Liver (tissue), 3 donors: ENCODE data around the gene PIK3R3.

ENCODE experiments used
- EGR1 ChIP-seq, 2 donors: IDR thresholded peaks; 2 replicates each; pipeline ENCODE4 v1.6.1; 2016 to 2018; ENCODE audit warnings: antibody characterized with exemption in 2 of 2, low read depth in 2 of 2
- FOXA1 ChIP-seq: IDR thresholded peaks from 2 replicates; pipeline ENCODE4 v1.6.1; 2016; ENCODE audit warnings: antibody characterized with exemption
- FOXA2 ChIP-seq: IDR thresholded peaks from 2 replicates; pipeline ENCODE4 v1.6.1; 2016; ENCODE audit warnings: antibody characterized with exemption
- GABPA ChIP-seq, 2 donors: IDR thresholded peaks in 1 of 2; conservative IDR thresholded peaks in 1 of 2; 2 replicates each; pipeline ENCODE4 v1.6.1; 2016; ENCODE audit warnings: antibody characterized with exemption in 2 of 2, mild to moderate bottlenecking in 1 of 2, moderate library complexity in 1 of 2
- NR2F2 ChIP-seq: IDR thresholded peaks from 2 replicates; pipeline ENCODE4 v1.6.1; 2016; ENCODE audit warnings: antibody characterized with exemption
- RAD21 ChIP-seq, 2 donors: IDR thresholded peaks; 2 replicates each; pipeline ENCODE4 v1.6.1; 2016; ENCODE audit warnings: antibody characterized with exemption in 2 of 2, mild to moderate bottlenecking in 2 of 2
- RXRA ChIP-seq, 2 donors: IDR thresholded peaks; 2 replicates each; pipeline ENCODE4 v1.6.1; 2017 to 2018; ENCODE audit warnings: antibody characterized with exemption in 2 of 2, mild to moderate bottlenecking in 1 of 2
- TAF1 ChIP-seq: conservative IDR thresholded peaks from 2 replicates; pipeline ENCODE4 v1.6.1; 2016; ENCODE audit warnings: antibody characterized with exemption, mild to moderate bottlenecking
- YY1 ChIP-seq: IDR thresholded peaks from 2 replicates; pipeline ENCODE4 v1.6.1; 2016; ENCODE audit warnings: antibody characterized with exemption, mild to moderate bottlenecking
- TF ChIP-seq, protein P1 (sequence below): fragments of 150-350 bp; IDR thresholded peaks from 2 replicates; pipeline ENCODE4 v1.5.1; 2017; ENCODE audit warnings: improper control_type of control experiment, low read depth, low read length; ENCODE audit not compliant: missing input control
- TF ChIP-seq, protein P2 (sequence below): IDR thresholded peaks from 2 replicates; pipeline ENCODE4 v1.6.1; 2016; ENCODE audit warnings: antibody characterized with exemption, mild to moderate bottlenecking
- TF ChIP-seq, protein P3 (sequence below): IDR thresholded peaks from 2 replicates; pipeline ENCODE4 v1.6.1; 2016; ENCODE audit warnings: antibody characterized with exemption
- TF ChIP-seq, protein P4 (sequence below): IDR thresholded peaks from 2 replicates; pipeline ENCODE4 v1.6.1; 2016; ENCODE audit warnings: antibody characterized with exemption
- donor health status: healthy.
- donor health status: healthy.

DNA sequence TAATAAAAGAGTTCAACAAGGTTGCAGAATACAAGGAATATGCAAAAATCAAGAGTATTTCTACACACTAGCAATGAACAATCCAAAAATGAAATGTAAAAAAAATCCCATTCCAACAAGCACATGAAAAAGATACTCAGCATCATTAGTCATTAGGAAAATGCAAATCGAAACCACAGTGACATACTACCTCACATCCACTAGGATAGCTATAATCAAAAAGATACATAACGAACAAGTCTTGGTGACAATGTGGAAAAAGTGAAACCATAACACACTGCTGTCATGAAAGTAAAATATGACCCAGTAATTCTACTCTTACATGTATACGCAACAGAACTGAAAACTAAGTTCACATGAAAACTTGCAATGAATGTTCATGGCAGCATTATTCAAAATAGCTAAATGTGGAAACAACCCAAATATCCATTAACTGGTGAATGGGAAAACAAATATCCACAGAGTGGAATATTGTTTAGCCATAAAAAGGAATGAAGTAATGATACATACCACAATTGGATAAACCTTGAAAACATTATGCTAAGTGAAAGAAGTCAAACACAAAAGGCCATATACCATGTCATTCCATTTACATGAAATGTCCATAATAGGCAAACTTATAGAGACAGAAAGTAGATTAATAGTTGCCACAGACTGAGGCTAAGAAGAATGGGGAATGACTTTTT is 34.3 kb downstream of the PIK3R3 start:
- TF ChIP-seq, protein P1, sequence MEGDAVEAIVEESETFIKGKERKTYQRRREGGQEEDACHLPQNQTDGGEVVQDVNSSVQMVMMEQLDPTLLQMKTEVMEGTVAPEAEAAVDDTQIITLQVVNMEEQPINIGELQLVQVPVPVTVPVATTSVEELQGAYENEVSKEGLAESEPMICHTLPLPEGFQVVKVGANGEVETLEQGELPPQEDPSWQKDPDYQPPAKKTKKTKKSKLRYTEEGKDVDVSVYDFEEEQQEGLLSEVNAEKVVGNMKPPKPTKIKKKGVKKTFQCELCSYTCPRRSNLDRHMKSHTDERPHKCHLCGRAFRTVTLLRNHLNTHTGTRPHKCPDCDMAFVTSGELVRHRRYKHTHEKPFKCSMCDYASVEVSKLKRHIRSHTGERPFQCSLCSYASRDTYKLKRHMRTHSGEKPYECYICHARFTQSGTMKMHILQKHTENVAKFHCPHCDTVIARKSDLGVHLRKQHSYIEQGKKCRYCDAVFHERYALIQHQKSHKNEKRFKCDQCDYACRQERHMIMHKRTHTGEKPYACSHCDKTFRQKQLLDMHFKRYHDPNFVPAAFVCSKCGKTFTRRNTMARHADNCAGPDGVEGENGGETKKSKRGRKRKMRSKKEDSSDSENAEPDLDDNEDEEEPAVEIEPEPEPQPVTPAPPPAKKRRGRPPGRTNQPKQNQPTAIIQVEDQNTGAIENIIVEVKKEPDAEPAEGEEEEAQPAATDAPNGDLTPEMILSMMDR, result no peak
- TF ChIP-seq TAF1 (no peak), NR2F2 (no peak), FOXA2 (no peak), EGR1 (IDR thresholded peaks at IDR 0.05; ENCODE audit: low read depth in 2 of 2) (no peak), FOXA1 (no peak), RAD21 (IDR thresholded peaks at IDR 0.05) (no peak), YY1 (no peak), GABPA (IDR thresholded peaks at IDR 0.05 in 1 of 2, conservative IDR thresholded peaks at IDR 0.05 in 1 of 2) (no peak), RXRA (IDR thresholded peaks at IDR 0.05) (no peak)
- TF ChIP-seq, protein P2, sequence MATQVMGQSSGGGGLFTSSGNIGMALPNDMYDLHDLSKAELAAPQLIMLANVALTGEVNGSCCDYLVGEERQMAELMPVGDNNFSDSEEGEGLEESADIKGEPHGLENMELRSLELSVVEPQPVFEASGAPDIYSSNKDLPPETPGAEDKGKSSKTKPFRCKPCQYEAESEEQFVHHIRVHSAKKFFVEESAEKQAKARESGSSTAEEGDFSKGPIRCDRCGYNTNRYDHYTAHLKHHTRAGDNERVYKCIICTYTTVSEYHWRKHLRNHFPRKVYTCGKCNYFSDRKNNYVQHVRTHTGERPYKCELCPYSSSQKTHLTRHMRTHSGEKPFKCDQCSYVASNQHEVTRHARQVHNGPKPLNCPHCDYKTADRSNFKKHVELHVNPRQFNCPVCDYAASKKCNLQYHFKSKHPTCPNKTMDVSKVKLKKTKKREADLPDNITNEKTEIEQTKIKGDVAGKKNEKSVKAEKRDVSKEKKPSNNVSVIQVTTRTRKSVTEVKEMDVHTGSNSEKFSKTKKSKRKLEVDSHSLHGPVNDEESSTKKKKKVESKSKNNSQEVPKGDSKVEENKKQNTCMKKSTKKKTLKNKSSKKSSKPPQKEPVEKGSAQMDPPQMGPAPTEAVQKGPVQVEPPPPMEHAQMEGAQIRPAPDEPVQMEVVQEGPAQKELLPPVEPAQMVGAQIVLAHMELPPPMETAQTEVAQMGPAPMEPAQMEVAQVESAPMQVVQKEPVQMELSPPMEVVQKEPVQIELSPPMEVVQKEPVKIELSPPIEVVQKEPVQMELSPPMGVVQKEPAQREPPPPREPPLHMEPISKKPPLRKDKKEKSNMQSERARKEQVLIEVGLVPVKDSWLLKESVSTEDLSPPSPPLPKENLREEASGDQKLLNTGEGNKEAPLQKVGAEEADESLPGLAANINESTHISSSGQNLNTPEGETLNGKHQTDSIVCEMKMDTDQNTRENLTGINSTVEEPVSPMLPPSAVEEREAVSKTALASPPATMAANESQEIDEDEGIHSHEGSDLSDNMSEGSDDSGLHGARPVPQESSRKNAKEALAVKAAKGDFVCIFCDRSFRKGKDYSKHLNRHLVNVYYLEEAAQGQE, result no peak
- TF ChIP-seq, protein P3, sequence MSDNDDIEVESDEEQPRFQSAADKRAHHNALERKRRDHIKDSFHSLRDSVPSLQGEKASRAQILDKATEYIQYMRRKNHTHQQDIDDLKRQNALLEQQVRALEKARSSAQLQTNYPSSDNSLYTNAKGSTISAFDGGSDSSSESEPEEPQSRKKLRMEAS, result no peak
- TF ChIP-seq, protein P4, sequence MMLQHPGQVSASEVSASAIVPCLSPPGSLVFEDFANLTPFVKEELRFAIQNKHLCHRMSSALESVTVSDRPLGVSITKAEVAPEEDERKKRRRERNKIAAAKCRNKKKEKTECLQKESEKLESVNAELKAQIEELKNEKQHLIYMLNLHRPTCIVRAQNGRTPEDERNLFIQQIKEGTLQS, result no peak
